HepG2 (cell line): ENCODE results near the gene SNX9. TPM values are rescaled to one million over a fixed set of nuclear protein-coding genes. Genes with fewer than 3 reads are reported as not detected.
A peak's percentile ranks its signal among the peaks of the same experiment; 100 is the strongest.

Source experiments
- EHMT2 ChIP-seq: fragments of 200-600 bp; sonication (generic); IDR thresholded peaks from 2 replicates; pipeline ENCODE4 v1.7.0; 2017; ENCODE audit warnings: antibody characterized with exemption, low read depth, low read length, borderline replicate concordance
- ESRRA ChIP-seq: sonication (generic); formaldehyde crosslinking; IDR thresholded peaks from 2 replicates; pipeline ENCODE4 v1.5.1; 2020; ENCODE audit warnings: mild to moderate bottlenecking, low read depth, missing genetic modification reagents
- GLI4 ChIP-seq: sonication (generic); formaldehyde crosslinking; IDR thresholded peaks from 2 replicates; pipeline ENCODE4 v1.5.1; 2020; ENCODE audit warnings: missing genetic modification reagents, mild to moderate bottlenecking, moderate library complexity, borderline replicate concordance
- HDAC1 ChIP-seq: sonication (generic); formaldehyde crosslinking; IDR thresholded peaks from 2 replicates; pipeline ENCODE4 v1.5.1; 2020; ENCODE audit warnings: mild to moderate bottlenecking, missing genetic modification reagents
- HNRNPL ChIP-seq: fragments of 200-400 bp; formaldehyde crosslinking; IDR thresholded peaks from 2 replicates; pipeline ENCODE4 v1.6.1; 2017; ENCODE audit warnings: mild to moderate bottlenecking, low read depth, low read length
- IKZF4 ChIP-seq: sonication (generic); formaldehyde crosslinking; IDR thresholded peaks from 2 replicates; pipeline ENCODE4 v1.5.1; 2020; ENCODE audit warnings: borderline replicate concordance, mild to moderate bottlenecking, low read depth, missing genetic modification reagents; ENCODE audit errors: not compliant biosample characterization
- NCOA5 ChIP-seq: sonication (generic); formaldehyde crosslinking; IDR thresholded peaks from 2 replicates; pipeline ENCODE4 v1.4.0; 2020; ENCODE audit warnings: missing genetic modification reagents
- PAWR ChIP-seq: sonication (generic); formaldehyde crosslinking; IDR thresholded peaks from 2 replicates; pipeline ENCODE4 v1.4.0; 2020; ENCODE audit warnings: missing genetic modification reagents, mild to moderate bottlenecking, borderline replicate concordance
- PAX8 ChIP-seq: sonication (generic); formaldehyde crosslinking; IDR thresholded peaks from 2 replicates; pipeline ENCODE4 v1.8.0; 2022; ENCODE audit warnings: mild to moderate bottlenecking, missing genetic modification reagents, borderline replicate concordance
- POLR2G ChIP-seq: fragments of 200-400 bp; formaldehyde crosslinking; IDR thresholded peaks from 2 replicates; pipeline ENCODE4 v1.6.1; 2018; ENCODE audit warnings: mild to moderate bottlenecking, low read depth, low read length, moderate library complexity
- SALL1 ChIP-seq: sonication (generic); formaldehyde crosslinking; IDR thresholded peaks from 2 replicates; pipeline ENCODE4 v1.8.0; 2022; ENCODE audit warnings: mild to moderate bottlenecking, missing genetic modification reagents
- SP4 ChIP-seq: sonication (generic); formaldehyde crosslinking; IDR thresholded peaks from 2 replicates; pipeline ENCODE4 v1.8.1; 2023; ENCODE audit warnings: mild to moderate bottlenecking, missing genetic modification reagents
- ZKSCAN8 ChIP-seq: IDR thresholded peaks from 2 replicates; pipeline ENCODE4 v1.6.1; 2016; ENCODE audit warnings: borderline replicate concordance, missing genetic modification reagents, missing compliant biosample characterization
- ZNF207 ChIP-seq: fragments of 450-650 bp; IDR thresholded peaks from 2 replicates; pipeline ENCODE4 v1.6.1; 2016; ENCODE audit warnings: antibody characterized with exemption, borderline replicate concordance
- ZNF263 ChIP-seq: sonication (generic); formaldehyde crosslinking; IDR thresholded peaks from 2 replicates; pipeline ENCODE4 v1.4.0; 2020; ENCODE audit warnings: missing genetic modification reagents
- ZNF547 ChIP-seq: sonication (generic); formaldehyde crosslinking; IDR thresholded peaks from 2 replicates; pipeline ENCODE4 v1.5.1; 2020; ENCODE audit warnings: mild to moderate bottlenecking, missing genetic modification reagents
- ZNF564 ChIP-seq: sonication (generic); formaldehyde crosslinking; IDR thresholded peaks from 2 replicates; pipeline ENCODE4 v1.8.1; 2023; ENCODE audit warnings: mild to moderate bottlenecking, missing genetic modification reagents
- ZNF777 ChIP-seq: sonication (generic); formaldehyde crosslinking; IDR thresholded peaks from 2 replicates; pipeline ENCODE4 v1.4.0; 2020; ENCODE audit warnings: missing genetic modification reagents
- polyA plus RNA-seq, 8 experiments: library from polyadenylated mRNA; depleted of rRNA in 3 of 8; stranded (reverse) in 7 of 8; unstranded in 1 of 8; fragments of >200 nt; fragmentation: Illumina TruSeq in 4 of 8; extraction: Trizol in 4 of 8; gene quantifications; 2 replicates each; pipeline versions ENCODE4 v1.2.1 to v1.2.3, GENCODE V29; 2011 to 2016; ENCODE audit warnings: low read depth in 4 of 8, missing spikeins in 1 of 8, mixed read lengths in 1 of 8; ENCODE audit not compliant: insufficient read depth in 1 of 8
- total RNA-seq, 5 experiments: library from RNA; depleted of rRNA; stranded (reverse); fragments of >200 nt; fragmentation: Illumina TruSeq; extraction: Trizol; gene quantifications; 2 replicates each; pipeline ENCODE4 v1.2.3, GENCODE V29; 2016; ENCODE audit warnings: low read depth in 1 of 5
- TF ChIP-seq, protein P1 (sequence below): sonication (generic); formaldehyde crosslinking; IDR thresholded peaks from 2 replicates; pipeline ENCODE4 v1.4.0; 2020; ENCODE audit warnings: missing genetic modification reagents
- TF ChIP-seq, protein P2 (sequence below): sonication (generic); formaldehyde crosslinking; IDR thresholded peaks from 2 replicates; pipeline ENCODE4 v1.5.0; 2020; ENCODE audit warnings: missing genetic modification reagents
- TF ChIP-seq, protein P3 (sequence below): IDR thresholded peaks from 2 replicates; pipeline ENCODE4 v1.6.1; 2016; ENCODE audit warnings: missing compliant biosample characterization, missing genetic modification reagents, borderline replicate concordance

SNX9 gene
- total and polyA plus RNA-seq, 2 of the 13 experiments (the other 11 are each of a cell fraction or from before 2014, with no cell fraction given), result 21.9 to 36.0 TPM

DNA sequence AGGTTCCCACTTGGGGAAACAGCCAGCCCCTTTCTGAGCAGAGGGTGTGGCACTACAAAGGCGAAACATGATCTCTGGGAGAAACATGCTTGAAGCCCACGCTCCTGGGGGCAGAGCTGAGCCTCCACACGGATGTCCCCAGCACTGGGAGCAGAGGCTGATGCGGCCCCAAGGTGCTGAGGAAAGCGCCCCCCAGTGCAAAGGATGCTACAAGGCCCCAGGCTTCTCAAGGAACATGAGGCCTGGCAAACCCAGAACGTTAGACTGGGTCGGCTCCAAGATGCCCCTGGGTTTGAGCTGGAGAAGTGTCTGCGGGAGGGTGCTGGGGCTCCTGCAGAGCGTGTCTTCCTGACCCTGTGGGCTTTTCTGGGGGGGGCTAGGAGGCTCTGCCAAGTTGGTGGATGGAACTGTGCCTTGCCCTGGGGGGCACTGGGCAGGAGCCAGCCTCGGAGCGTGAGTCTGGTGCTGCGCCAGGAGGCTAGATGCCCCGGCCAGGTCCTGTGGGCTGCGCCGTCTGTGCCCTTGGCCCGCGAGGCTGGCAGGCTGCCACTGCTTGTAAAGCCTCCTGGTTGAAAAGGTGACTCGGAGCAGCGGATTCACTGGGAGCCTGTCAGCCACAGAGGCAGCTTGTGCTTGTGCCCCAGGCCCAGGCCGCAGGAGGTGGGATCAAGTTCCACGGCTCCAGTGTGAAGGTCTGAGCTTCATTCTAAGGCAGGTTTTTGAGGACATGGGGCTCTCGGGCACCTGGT is 166.7 kb downstream of the SNX9 start (continued):
- TF ChIP-seq, protein P1, sequence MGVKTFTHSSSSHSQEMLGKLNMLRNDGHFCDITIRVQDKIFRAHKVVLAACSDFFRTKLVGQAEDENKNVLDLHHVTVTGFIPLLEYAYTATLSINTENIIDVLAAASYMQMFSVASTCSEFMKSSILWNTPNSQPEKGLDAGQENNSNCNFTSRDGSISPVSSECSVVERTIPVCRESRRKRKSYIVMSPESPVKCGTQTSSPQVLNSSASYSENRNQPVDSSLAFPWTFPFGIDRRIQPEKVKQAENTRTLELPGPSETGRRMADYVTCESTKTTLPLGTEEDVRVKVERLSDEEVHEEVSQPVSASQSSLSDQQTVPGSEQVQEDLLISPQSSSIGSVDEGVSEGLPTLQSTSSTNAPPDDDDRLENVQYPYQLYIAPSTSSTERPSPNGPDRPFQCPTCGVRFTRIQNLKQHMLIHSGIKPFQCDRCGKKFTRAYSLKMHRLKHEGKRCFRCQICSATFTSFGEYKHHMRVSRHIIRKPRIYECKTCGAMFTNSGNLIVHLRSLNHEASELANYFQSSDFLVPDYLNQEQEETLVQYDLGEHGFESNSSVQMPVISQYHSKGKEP, result no peak
- TF ChIP-seq NCOA5 (no peak), PAWR (no peak), ZNF207 (no peak), SP4 (CRISPR knock-in tag) (no peak), ZKSCAN8 (no peak), POLR2G (no peak), EHMT2 (no peak), ESRRA (CRISPR knock-in tag) (no peak), PAX8 (no peak), GLI4 (CRISPR knock-in tag) (no peak), ZNF777 (CRISPR knock-in tag) (no peak), HDAC1 (CRISPR knock-in tag) (no peak), HNRNPL (peak; percentile 98), IKZF4 (CRISPR knock-in tag) (no peak), SALL1 (CRISPR knock-in tag) (0 out of 2 replicates have a peak, but pooled peaks have one; percentile 35), ZNF263 (CRISPR knock-in tag) (no peak), ZNF547 (CRISPR knock-in tag) (no peak), ZNF564 (CRISPR knock-in tag) (no peak)
- TF ChIP-seq, protein P2, sequence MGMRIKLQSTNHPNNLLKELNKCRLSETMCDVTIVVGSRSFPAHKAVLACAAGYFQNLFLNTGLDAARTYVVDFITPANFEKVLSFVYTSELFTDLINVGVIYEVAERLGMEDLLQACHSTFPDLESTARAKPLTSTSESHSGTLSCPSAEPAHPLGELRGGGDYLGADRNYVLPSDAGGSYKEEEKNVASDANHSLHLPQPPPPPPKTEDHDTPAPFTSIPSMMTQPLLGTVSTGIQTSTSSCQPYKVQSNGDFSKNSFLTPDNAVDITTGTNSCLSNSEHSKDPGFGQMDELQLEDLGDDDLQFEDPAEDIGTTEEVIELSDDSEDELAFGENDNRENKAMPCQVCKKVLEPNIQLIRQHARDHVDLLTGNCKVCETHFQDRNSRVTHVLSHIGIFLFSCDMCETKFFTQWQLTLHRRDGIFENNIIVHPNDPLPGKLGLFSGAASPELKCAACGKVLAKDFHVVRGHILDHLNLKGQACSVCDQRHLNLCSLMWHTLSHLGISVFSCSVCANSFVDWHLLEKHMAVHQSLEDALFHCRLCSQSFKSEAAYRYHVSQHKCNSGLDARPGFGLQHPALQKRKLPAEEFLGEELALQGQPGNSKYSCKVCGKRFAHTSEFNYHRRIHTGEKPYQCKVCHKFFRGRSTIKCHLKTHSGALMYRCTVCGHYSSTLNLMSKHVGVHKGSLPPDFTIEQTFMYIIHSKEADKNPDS (CRISPR knock-in tag), result no peak
- TF ChIP-seq, protein P3, sequence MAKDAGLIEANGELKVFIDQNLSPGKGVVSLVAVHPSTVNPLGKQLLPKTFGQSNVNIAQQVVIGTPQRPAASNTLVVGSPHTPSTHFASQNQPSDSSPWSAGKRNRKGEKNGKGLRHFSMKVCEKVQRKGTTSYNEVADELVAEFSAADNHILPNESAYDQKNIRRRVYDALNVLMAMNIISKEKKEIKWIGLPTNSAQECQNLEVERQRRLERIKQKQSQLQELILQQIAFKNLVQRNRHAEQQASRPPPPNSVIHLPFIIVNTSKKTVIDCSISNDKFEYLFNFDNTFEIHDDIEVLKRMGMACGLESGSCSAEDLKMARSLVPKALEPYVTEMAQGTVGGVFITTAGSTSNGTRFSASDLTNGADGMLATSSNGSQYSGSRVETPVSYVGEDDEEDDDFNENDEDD (CRISPR knock-in tag), result no peak
